RWPE2 (cell line): ENCODE results near the gene ZNF790.
A peak's percentile ranks its signal among the peaks of the same experiment; 100 is the strongest.

ENCODE experiments used
- ATAC-seq: fragments of 200-7000 bp; cut with Tn5 transposase; 3 replicates; pipeline ENCODE4 v1.9.1; 2021; ENCODE audit warnings: low read depth
- DNase-seq: peaks from one replicate; pipeline ENCODE4 v3.0.0-alpha.2; 2020; ENCODE audit warnings: low spot score
- H3K27ac ChIP-seq: fragments of 450-650 bp; 2 replicates; pipeline ENCODE4 v1.5.1; 2017; ENCODE audit warnings: mild to moderate bottlenecking; ENCODE audit not compliant: poor library complexity, severe bottlenecking
- H3K27me3 ChIP-seq: fragments of 250-450 bp; sonication (Bioruptor Pico); 2 replicates; pipeline ENCODE4 v1.5.1; 2021; ENCODE audit warnings: mild to moderate bottlenecking, moderate library complexity; ENCODE audit not compliant: insufficient read depth, poor library complexity, severe bottlenecking
- H3K36me3 ChIP-seq: fragments of 250-450 bp; sonication (Bioruptor Pico); 2 replicates; pipeline ENCODE4 v1.5.1; 2020; ENCODE audit warnings: low read depth, mild to moderate bottlenecking, moderate library complexity
- H3K4me1 ChIP-seq: fragments of 250-450 bp; sonication (Bioruptor Pico); 2 replicates; pipeline ENCODE4 v1.5.1; 2021; ENCODE audit warnings: mild to moderate bottlenecking, moderate library complexity; ENCODE audit not compliant: insufficient read depth, poor library complexity, severe bottlenecking
- H3K4me3 ChIP-seq: fragments of 250-450 bp; sonication (Bioruptor Pico); 2 replicates; pipeline ENCODE4 v1.5.1; 2021; ENCODE audit warnings: mild to moderate bottlenecking, moderate library complexity; ENCODE audit not compliant: severe bottlenecking
- H3K9me3 ChIP-seq: fragments of 250-450 bp; sonication (Bioruptor Pico); 2 replicates; pipeline ENCODE4 v1.5.1; 2021; ENCODE audit warnings: mild to moderate bottlenecking, moderate library complexity; ENCODE audit not compliant: severe bottlenecking
- TF ChIP-seq, protein P1 (sequence below): fragments of 450-650 bp; IDR thresholded peaks from one replicate; pipeline ENCODE4 v1.5.1; 2017; ENCODE audit warnings: mild to moderate bottlenecking, moderate library complexity; ENCODE audit not compliant: poor library complexity, severe bottlenecking

The ZNF790 gene

GRCh38 chr19:36772311-36773222 lies 65.6 kb downstream of the ZNF790 start, which contains the start of gene ZNF850:
Gene ZNF850, minus strand, starts transcription at chr19:36772807. Its CDS starts 10,201 bp downstream, at chr19:36762606.
- TF ChIP-seq, protein P1, sequence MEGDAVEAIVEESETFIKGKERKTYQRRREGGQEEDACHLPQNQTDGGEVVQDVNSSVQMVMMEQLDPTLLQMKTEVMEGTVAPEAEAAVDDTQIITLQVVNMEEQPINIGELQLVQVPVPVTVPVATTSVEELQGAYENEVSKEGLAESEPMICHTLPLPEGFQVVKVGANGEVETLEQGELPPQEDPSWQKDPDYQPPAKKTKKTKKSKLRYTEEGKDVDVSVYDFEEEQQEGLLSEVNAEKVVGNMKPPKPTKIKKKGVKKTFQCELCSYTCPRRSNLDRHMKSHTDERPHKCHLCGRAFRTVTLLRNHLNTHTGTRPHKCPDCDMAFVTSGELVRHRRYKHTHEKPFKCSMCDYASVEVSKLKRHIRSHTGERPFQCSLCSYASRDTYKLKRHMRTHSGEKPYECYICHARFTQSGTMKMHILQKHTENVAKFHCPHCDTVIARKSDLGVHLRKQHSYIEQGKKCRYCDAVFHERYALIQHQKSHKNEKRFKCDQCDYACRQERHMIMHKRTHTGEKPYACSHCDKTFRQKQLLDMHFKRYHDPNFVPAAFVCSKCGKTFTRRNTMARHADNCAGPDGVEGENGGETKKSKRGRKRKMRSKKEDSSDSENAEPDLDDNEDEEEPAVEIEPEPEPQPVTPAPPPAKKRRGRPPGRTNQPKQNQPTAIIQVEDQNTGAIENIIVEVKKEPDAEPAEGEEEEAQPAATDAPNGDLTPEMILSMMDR, result no peak
- no peaks in the 10 kb centered on the region for H3K36me3 ChIP-seq
- DNase-seq (peak; percentile 92), ATAC-seq (peak; percentile 91)
- H3K4me1 ChIP-seq, result no peaks in the 10 kb centered on the region
- H3K27me3 ChIP-seq, result no peaks in the 10 kb centered on the region
- no peaks in the 10 kb centered on the region for H3K9me3 ChIP-seq
- peak within 1 kb of the TSS; percentile 81 for H3K4me3 ChIP-seq
- H3K27ac ChIP-seq, result peak within 1 kb of the TSS; percentile 57

GRCh38 chr19:36771261-36772231 lies 66.6 kb downstream of the ZNF790 start:
- ATAC-seq (peak; percentile 35; the same call in 1 of the 3 replicates), DNase-seq (peak; percentile 63)
- Histone ChIP-seq H3K27me3 (no peaks in the 10 kb centered on the region), H3K4me3 (peak overlapping the region; percentile 81), H3K4me1 (no peaks in the 10 kb centered on the region), H3K36me3 (no peaks in the 10 kb centered on the region; the same call in 1 of the 2 replicates), H3K27ac (peak overlapping the region; percentile 57), H3K9me3 (peaks cover under 1% of the 10 kb centered on the region)
- TF ChIP-seq, protein P1, result no peak
